Measurements from ENCODE around the gene UQCRQ. TPM values are rescaled to one million over a fixed set of nuclear protein-coding genes. Genes with fewer than 3 reads are reported as not detected.
A peak's percentile ranks its signal among the peaks of the same experiment; 100 is the strongest.

UQCRQ gene
- total RNA-seq, 2 donors from 2014 or later, result 55.3 to 84.4 TPM

DNA sequence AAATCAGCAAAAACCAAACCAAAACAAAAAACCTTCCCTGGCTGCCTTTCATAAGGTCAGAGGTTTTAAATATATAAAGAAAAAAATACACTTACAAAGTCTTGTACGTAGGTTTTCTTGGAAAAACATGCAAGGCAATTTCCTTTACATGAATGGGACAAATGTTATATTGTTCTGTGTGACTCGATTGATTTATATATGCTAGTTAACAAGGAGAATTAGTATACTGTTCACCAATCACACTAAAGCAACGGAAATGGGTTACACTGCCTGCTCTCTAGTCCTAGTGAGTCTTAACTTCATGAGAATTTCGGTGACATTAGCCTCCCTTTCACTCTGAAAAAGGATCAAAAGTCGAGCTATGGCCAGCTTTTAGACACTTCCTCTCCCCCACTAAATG, 5.7 kb upstream of the UQCRQ start:
- Histone ChIP-seq H3K27me3 (no peaks in the 10 kb centered on the region), H3K36me3 (replicated peaks in 1 of 2; ENCODE audit: insufficient read depth in 1 of 2, low read depth in 2 of 2) (no peaks in the 10 kb centered on the region), H3K27ac (no peak overlapping the region), H3K9me3 (no peaks in the 10 kb centered on the region), H3K4me3 (no peak overlapping the region), H3K4me1 (peaks cover 5% of the 10 kb centered on the region)
- ATAC-seq (no peak), DNase-seq (no peak)
- 54 to 67% methylated on average over 5 of the region's 5 CpGs for WGBS, 2 donors
- no peak for TF ChIP-seq POLR2A (IDR thresholded peaks at IDR 0.05)
- TF ChIP-seq, protein P1, sequence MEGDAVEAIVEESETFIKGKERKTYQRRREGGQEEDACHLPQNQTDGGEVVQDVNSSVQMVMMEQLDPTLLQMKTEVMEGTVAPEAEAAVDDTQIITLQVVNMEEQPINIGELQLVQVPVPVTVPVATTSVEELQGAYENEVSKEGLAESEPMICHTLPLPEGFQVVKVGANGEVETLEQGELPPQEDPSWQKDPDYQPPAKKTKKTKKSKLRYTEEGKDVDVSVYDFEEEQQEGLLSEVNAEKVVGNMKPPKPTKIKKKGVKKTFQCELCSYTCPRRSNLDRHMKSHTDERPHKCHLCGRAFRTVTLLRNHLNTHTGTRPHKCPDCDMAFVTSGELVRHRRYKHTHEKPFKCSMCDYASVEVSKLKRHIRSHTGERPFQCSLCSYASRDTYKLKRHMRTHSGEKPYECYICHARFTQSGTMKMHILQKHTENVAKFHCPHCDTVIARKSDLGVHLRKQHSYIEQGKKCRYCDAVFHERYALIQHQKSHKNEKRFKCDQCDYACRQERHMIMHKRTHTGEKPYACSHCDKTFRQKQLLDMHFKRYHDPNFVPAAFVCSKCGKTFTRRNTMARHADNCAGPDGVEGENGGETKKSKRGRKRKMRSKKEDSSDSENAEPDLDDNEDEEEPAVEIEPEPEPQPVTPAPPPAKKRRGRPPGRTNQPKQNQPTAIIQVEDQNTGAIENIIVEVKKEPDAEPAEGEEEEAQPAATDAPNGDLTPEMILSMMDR (IDR thresholded peaks at IDR 0.05), result no peak
- intact Hi-C loops (cut with DNase I), result no loop called here

DNA sequence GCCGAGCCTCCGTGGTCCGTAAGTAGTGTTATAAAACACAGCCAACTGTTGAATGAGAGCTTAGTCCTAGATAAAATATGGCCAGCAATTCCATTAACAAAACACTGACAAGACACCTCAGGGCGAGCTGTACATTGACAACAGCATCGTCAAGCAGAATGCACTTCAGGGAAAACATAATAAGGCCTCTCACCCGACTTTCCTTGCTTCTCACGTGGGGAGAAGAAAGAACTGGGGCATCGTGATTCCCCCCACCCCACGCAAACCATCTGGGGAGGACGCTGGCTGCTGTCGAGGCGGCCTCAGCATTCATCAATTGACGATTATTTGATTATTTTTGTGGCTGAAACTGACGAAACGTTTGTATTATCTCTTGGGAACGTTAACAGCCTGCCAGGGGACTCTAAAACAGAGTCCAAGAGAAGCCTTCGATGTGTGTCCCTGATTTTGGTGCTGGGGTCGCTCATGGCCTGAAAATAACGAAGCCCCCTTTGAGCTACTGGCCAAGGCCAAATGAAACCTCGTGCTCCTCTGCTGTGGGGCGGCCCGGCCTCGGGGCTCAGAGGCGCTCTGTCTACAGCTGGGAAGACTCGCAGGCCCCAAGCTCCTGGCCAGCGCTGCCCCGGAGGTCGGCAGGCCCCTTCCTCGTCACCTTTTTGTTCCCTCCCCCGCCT, 637 bp upstream of the UQCRQ start:
- peak overlapping the region; percentile 91 to 96 (median 93) for H3K27ac ChIP-seq
- 25 to 32% methylated on average over 18 to 30 of the region's 30 CpGs for WGBS, 2 donors
- intact Hi-C loops (cut with DNase I), result no loop called here
- H3K4me3 ChIP-seq, result peak overlapping the region; percentile 16 to 61
- H3K9me3 ChIP-seq, result no peaks in the 10 kb centered on the region
- peaks cover 21% of the 10 kb centered on the region for H3K4me1 ChIP-seq
- DNase-seq (no peak), ATAC-seq (peak; percentile 62)
- H3K36me3 ChIP-seq (replicated peaks in 1 of 2; ENCODE audit: insufficient read depth in 1 of 2, low read depth in 2 of 2), result no peaks in the 10 kb centered on the region
- TF ChIP-seq, protein P1 (IDR thresholded peaks at IDR 0.05), result peak in 1 of 7 experiments; percentile 18
- TF ChIP-seq POLR2A (IDR thresholded peaks at IDR 0.05), result no peak
- H3K27me3 ChIP-seq, result no peaks in the 10 kb centered on the region

DNA sequence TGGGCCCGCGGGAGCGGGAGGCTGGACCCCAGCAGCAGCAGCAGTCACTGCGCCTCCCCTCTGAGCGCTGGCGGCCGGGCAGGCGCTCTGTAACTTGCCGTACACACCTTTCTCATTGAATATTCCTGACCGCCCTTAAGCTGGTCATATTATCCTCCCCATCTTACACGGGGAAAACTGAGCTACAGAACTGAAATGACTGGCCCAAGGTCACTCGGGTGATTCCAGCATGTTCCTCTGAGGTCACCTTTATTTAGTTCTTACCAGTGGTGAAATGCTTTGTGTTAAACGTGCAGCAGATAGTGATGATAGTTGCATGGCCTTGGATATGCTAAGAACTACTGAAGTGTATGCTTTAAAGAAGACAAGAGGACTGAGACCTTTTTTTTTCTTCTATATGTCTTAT, 607 bp downstream of the UQCRQ start:
- intact Hi-C loops (cut with DNase I), result no loop called here
- TF ChIP-seq, protein P1 (IDR thresholded peaks at IDR 0.05), result no peak
- no peak for TF ChIP-seq POLR2A (IDR thresholded peaks at IDR 0.05)
- Histone ChIP-seq H3K9me3 (no peaks in the 10 kb centered on the region), H3K27me3 (no peaks in the 10 kb centered on the region), H3K36me3 (replicated peaks in 1 of 2; ENCODE audit: insufficient read depth in 1 of 2, low read depth in 2 of 2) (no peaks in the 10 kb centered on the region), H3K4me1 (peaks cover 32% of the 10 kb centered on the region), H3K4me3 (peak overlapping the region; percentile 61 to 78), H3K27ac (peak overlapping the region; percentile 91 to 96 (median 93))
- DNase-seq (no peak), ATAC-seq (no peak)
- WGBS, 2 donors, result 1 to 3% methylated on average over 5 to 13 of the region's 13 CpGs

DNA sequence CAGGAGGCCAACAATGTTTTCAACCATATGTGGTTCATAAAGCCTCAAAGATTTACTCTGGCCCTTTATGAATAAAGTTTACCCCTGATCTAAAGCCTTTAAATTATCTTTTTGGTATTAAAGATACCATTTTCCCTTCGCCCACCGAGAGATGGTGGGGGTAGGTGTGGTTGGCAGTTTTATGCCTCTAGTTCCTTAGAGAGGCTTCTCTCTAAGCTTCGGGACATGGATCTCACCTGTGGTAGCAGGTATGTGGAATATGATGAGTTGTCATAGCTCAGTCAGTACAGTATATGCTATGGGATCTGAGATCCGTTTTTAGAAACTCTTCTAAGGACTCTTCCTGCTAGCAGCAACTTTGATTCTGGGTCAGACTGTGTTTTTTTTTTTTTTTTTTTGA, 2.3 kb downstream of the UQCRQ start:
- ATAC-seq, result no peak
- no peaks in the 10 kb centered on the region for H3K36me3 ChIP-seq (replicated peaks in 1 of 2; ENCODE audit: insufficient read depth in 1 of 2, low read depth in 2 of 2)
- no peak overlapping the region for H3K4me3 ChIP-seq
- intact Hi-C loops (cut with DNase I), result no loop called here
- H3K4me1 ChIP-seq, result peaks cover 49% of the 10 kb centered on the region
- no peak overlapping the region for H3K27ac ChIP-seq
- no peaks in the 10 kb centered on the region for H3K27me3 ChIP-seq
- no peaks in the 10 kb centered on the region for H3K9me3 ChIP-seq
- TF ChIP-seq, protein P1 (IDR thresholded peaks at IDR 0.05), result no peak
- no peak for TF ChIP-seq POLR2A (IDR thresholded peaks at IDR 0.05)
- DNase-seq, result no peak
- 85% methylated on average over 4 of the region's 4 CpGs for WGBS, 2 donors

DNA sequence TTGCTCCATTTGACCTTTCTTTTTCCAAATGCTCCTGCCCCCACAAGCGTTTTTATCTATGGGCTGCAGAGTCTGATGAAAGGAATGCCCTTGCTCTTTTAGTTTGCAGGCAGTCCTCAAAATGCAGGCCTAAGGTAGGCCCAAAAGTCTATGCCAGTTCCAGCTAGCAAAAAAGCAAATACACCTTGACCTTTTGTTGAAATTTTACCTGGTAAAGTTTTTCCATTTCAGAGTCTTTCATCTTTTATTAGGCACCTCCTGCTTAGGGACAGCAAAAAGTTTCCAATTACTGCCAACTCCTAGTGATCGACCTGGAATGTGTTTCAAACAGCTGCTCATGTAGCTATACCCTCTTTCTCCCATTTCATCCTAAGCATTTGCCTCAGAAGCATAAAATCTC, 4.4 kb downstream of the UQCRQ start:
- H3K36me3 ChIP-seq (replicated peaks in 1 of 2; ENCODE audit: insufficient read depth in 1 of 2, low read depth in 2 of 2), result no peaks in the 10 kb centered on the region
- peaks cover 53% of the 10 kb centered on the region for H3K4me1 ChIP-seq
- ATAC-seq (no peak), DNase-seq (no peak)
- no peak for TF ChIP-seq POLR2A (IDR thresholded peaks at IDR 0.05)
- TF ChIP-seq, protein P1 (IDR thresholded peaks at IDR 0.05), result no peak
- no peak overlapping the region for H3K4me3 ChIP-seq
- H3K9me3 ChIP-seq, result no peaks in the 10 kb centered on the region
- intact Hi-C loops (cut with DNase I), result no loop called here
- WGBS, 2 donors, result 31 to 45% methylated on average over 2 of the region's 2 CpGs
- H3K27ac ChIP-seq, result peak overlapping the region in 2 of 4 donors; percentile 82
- H3K27me3 ChIP-seq, result no peaks in the 10 kb centered on the region
